ENCODE measurements around the gene IL1RL2.

IL1RL2 gene

DNA sequence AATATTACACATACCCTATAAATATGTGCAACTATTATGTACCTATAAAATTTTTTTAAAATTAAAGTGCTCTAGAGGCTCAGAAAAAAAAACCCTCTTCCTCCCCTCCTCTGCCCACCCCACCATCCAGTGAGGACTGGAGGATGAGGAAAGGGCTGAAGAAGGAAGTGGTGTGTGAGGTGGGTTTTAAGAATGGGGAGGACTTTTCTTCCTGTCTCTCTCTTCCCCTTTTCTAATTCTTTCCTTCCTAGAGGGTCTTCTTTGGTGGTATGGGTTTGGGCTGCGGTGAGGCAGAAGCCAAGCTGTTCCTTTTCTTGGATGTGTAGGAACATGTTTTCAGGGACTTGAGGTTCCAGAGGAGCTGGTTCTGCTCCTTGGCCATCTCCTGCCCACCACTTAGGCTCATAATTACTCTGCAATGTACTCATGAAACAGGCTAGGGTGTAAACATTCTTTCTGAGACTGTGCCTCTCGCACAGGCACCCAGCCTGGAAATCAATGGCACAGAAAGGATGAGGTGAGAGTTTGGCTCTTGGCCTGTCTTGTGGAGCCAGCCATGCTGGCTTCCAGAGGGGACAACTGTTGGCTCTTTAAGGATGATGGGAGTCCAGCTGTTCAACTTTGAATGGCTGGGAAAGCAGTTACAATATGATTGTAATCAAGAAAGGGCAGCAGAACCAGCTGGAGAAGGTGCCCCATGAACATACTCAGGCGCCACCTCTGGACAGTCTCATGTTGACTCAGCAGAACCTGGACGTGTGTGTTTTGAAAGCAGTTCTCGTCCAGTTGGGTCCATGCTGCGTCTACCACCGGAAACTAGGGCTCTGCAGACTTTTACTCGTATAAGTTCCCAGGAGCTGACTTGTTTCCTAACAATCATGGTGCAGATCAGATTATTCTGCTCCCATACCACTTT is 38.3 kb downstream of the IL1RL2 start:
- Histone ChIP-seq H3K9ac (ENCODE audit: low read depth in 1 of 2, low read length in 2 of 2) (no peak overlapping the region), H3K4me1 (ENCODE audit: control insufficient read depth in 2 of 2, insufficient read depth in 2 of 2, low read length in 2 of 2) (peaks cover 11 to 20% of the 10 kb centered on the region in 2 donors), H3K9me3 (ENCODE audit: control insufficient read depth in 2 of 2, low read length in 2 of 2) (no peaks in the 10 kb centered on the region), H3K27me3 (ENCODE audit: control insufficient read depth in 2 of 2, insufficient read depth in 2 of 2, low read length in 2 of 2) (no peaks in the 10 kb centered on the region), H3K36me3 (ENCODE audit: control insufficient read depth in 2 of 2, insufficient read depth in 2 of 2, low read length in 2 of 2) (no peaks in the 10 kb centered on the region), H3K27ac (ENCODE audit: low read depth in 2 of 2, low read length in 2 of 2) (no peak overlapping the region), H3K4me3 (ENCODE audit: low read length in 2 of 2) (no peak overlapping the region)

DNA sequence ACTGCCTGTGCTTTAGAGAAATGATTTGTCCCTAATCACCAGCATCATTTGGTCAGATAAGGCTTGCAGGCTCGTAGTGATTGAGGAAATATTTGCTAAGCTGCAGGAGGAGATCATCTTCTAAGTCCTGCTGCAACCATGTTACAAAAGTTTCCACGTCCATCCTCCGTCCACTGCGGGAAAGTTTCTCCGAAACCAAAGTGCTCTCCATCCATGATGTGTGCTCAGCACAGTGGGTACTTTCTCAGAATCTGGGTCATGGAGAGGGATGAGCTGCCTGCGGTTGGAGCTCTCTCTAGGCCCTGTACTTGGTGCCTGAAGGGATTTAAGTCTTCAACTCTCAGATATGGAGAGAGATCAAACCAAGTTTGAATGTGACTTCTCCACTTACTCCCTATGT is 39.3 kb downstream of the IL1RL2 start:
- no peaks in the 10 kb centered on the region for H3K9me3 ChIP-seq (ENCODE audit: control insufficient read depth in 2 of 2, low read length in 2 of 2)
- H3K4me3 ChIP-seq (ENCODE audit: low read length in 2 of 2): no peak overlapping the region
- H3K4me1 ChIP-seq (ENCODE audit: control insufficient read depth in 2 of 2, insufficient read depth in 2 of 2, low read length in 2 of 2): peaks cover 11 to 20% of the 10 kb centered on the region in 2 donors
- no peaks in the 10 kb centered on the region for H3K27me3 ChIP-seq (ENCODE audit: control insufficient read depth in 2 of 2, insufficient read depth in 2 of 2, low read length in 2 of 2)
- H3K36me3 ChIP-seq (ENCODE audit: control insufficient read depth in 2 of 2, insufficient read depth in 2 of 2, low read length in 2 of 2): no peaks in the 10 kb centered on the region
- H3K9ac ChIP-seq (ENCODE audit: low read depth in 1 of 2, low read length in 2 of 2): peak overlapping the region in 1 of 2 donors; percentile 1
- H3K27ac ChIP-seq (ENCODE audit: low read depth in 2 of 2, low read length in 2 of 2): peak overlapping the region; percentile 92 to 96

GRCh38 chr2:102226612-102227391 is 40.0 kb downstream of the IL1RL2 start:
- no peaks in the 10 kb centered on the region for H3K36me3 ChIP-seq (ENCODE audit: control insufficient read depth in 2 of 2, insufficient read depth in 2 of 2, low read length in 2 of 2)
- peak overlapping the region; percentile 73 to 80 for H3K9ac ChIP-seq (ENCODE audit: low read depth in 1 of 2, low read length in 2 of 2)
- H3K27me3 ChIP-seq (ENCODE audit: control insufficient read depth in 2 of 2, insufficient read depth in 2 of 2, low read length in 2 of 2): no peaks in the 10 kb centered on the region
- H3K4me3 ChIP-seq (ENCODE audit: low read length in 2 of 2): no peak overlapping the region
- peak overlapping the region; percentile 92 to 96 for H3K27ac ChIP-seq (ENCODE audit: low read depth in 2 of 2, low read length in 2 of 2)
- no peaks in the 10 kb centered on the region for H3K9me3 ChIP-seq (ENCODE audit: control insufficient read depth in 2 of 2, low read length in 2 of 2)
- peaks cover 11 to 20% of the 10 kb centered on the region in 2 donors for H3K4me1 ChIP-seq (ENCODE audit: control insufficient read depth in 2 of 2, insufficient read depth in 2 of 2, low read length in 2 of 2)

- peaks cover 11 to 20% of the 10 kb centered on the region in 2 donors for H3K4me1 ChIP-seq (ENCODE audit: control insufficient read depth in 2 of 2, insufficient read depth in 2 of 2, low read length in 2 of 2)
- H3K4me3 ChIP-seq (ENCODE audit: low read length in 2 of 2): no peak overlapping the region
Measured at GRCh38 chr2:102229141-102229769, 42.4 kb downstream of the IL1RL2 start.

GRCh38 chr2:102230410-102230909 is 43.6 kb downstream of the IL1RL2 start:
- Histone ChIP-seq H3K4me3 (ENCODE audit: low read length in 2 of 2) (no peak overlapping the region), H3K27ac (ENCODE audit: low read depth in 2 of 2, low read length in 2 of 2) (no peak overlapping the region), H3K36me3 (ENCODE audit: control insufficient read depth in 2 of 2, insufficient read depth in 2 of 2, low read length in 2 of 2) (no peaks in the 10 kb centered on the region), H3K9me3 (ENCODE audit: control insufficient read depth in 2 of 2, low read length in 2 of 2) (no peaks in the 10 kb centered on the region), H3K27me3 (ENCODE audit: control insufficient read depth in 2 of 2, insufficient read depth in 2 of 2, low read length in 2 of 2) (no peaks in the 10 kb centered on the region), H3K4me1 (ENCODE audit: control insufficient read depth in 2 of 2, insufficient read depth in 2 of 2, low read length in 2 of 2) (peaks cover 11 to 20% of the 10 kb centered on the region in 2 donors), H3K9ac (ENCODE audit: low read depth in 1 of 2, low read length in 2 of 2) (no peak overlapping the region)

More at GRCh38 chr2:102229141-102229769, 42.4 kb downstream of the IL1RL2 start:
- H3K27me3 ChIP-seq (ENCODE audit: control insufficient read depth in 2 of 2, insufficient read depth in 2 of 2, low read length in 2 of 2): no peaks in the 10 kb centered on the region
- peak overlapping the region; percentile 34 to 92 for H3K27ac ChIP-seq (ENCODE audit: low read depth in 2 of 2, low read length in 2 of 2)
- H3K9me3 ChIP-seq (ENCODE audit: control insufficient read depth in 2 of 2, low read length in 2 of 2): no peaks in the 10 kb centered on the region
- no peak overlapping the region for H3K9ac ChIP-seq (ENCODE audit: low read depth in 1 of 2, low read length in 2 of 2)
- no peaks in the 10 kb centered on the region for H3K36me3 ChIP-seq (ENCODE audit: control insufficient read depth in 2 of 2, insufficient read depth in 2 of 2, low read length in 2 of 2)

DNA sequence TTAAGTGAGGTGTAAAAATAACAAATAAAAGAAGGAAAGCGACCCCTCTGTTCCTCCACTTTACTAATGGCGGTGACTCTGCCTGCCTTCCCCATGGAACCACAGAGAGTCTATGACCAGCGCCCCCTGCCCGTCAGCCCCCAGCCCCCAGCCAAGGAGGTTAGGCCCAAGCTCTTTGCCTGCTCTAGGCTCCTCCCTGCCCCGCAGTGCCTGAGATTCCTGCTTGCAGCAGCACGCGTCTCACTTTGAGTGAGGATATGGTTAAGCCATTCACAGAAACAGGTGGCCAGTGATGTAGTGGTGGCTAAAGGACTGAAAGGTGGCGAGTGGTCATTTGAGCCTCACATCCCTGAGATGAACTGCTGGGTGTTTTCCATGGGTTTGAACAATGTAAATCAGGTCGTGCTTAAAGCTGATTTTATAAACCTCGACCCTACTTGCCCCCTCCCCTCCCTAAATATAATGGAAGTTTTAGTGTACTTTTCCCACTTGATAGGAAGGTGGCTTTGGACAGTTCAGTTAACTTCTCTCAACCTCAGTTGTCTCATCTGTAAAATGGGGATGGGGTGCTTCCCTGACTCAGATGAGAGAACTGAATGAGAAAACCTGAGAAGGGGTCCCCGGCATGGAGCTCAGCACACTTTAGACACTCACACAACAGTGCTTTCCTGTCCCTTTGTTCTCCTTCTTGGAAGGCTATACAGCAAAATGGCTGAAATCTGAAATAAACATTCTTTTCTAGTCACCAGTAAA is 46.5 kb downstream of the IL1RL2 start:
- Histone ChIP-seq H3K9me3 (ENCODE audit: control insufficient read depth in 2 of 2, low read length in 2 of 2) (no peaks in the 10 kb centered on the region), H3K4me3 (ENCODE audit: low read length in 2 of 2) (no peak overlapping the region), H3K4me1 (ENCODE audit: control insufficient read depth in 2 of 2, insufficient read depth in 2 of 2, low read length in 2 of 2) (peaks cover 0 to 3% of the 10 kb centered on the region in 2 donors), H3K27ac (ENCODE audit: low read depth in 2 of 2, low read length in 2 of 2) (no peak overlapping the region), H3K36me3 (ENCODE audit: control insufficient read depth in 2 of 2, insufficient read depth in 2 of 2, low read length in 2 of 2) (no peaks in the 10 kb centered on the region), H3K9ac (ENCODE audit: low read depth in 1 of 2, low read length in 2 of 2) (no peak overlapping the region), H3K27me3 (ENCODE audit: control insufficient read depth in 2 of 2, insufficient read depth in 2 of 2, low read length in 2 of 2) (no peaks in the 10 kb centered on the region)

- H3K9me3 ChIP-seq (ENCODE audit: control insufficient read depth in 2 of 2, low read length in 2 of 2): no peaks in the 10 kb centered on the region
- no peaks in the 10 kb centered on the region for H3K36me3 ChIP-seq (ENCODE audit: control insufficient read depth in 2 of 2, insufficient read depth in 2 of 2, low read length in 2 of 2)
- no peak overlapping the region for H3K9ac ChIP-seq (ENCODE audit: low read depth in 1 of 2, low read length in 2 of 2)
- H3K27ac ChIP-seq (ENCODE audit: low read depth in 2 of 2, low read length in 2 of 2): no peak overlapping the region
- H3K27me3 ChIP-seq (ENCODE audit: control insufficient read depth in 2 of 2, insufficient read depth in 2 of 2, low read length in 2 of 2): no peaks in the 10 kb centered on the region
- H3K4me1 ChIP-seq (ENCODE audit: control insufficient read depth in 2 of 2, insufficient read depth in 2 of 2, low read length in 2 of 2): no peaks in the 10 kb centered on the region
- no peak overlapping the region for H3K4me3 ChIP-seq (ENCODE audit: low read length in 2 of 2)
Measured at GRCh38 chr2:102235042-102235473, 48.2 kb downstream of the IL1RL2 start.

DNA sequence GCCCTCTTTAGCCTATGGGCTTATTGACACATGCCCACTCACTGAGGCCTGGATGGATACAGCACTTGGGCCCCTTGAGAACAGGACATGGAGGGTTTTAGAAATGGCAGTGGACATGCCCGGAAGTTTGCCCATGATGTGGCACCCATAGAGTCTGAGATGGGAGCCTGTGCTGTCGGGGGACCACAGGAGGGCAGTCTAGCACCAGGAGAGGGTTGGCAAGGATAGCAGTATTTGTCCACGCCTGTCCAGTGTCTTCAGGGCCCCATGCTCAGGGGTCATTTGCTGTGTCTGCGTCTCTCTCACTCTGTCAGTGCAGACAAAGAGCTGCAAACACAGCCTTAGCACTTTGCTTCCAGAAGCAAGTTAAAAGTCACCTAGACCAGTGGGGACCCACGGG is 48.7 kb downstream of the IL1RL2 start:
- no peak overlapping the region for H3K4me3 ChIP-seq (ENCODE audit: low read length in 2 of 2)
- peaks cover 0 to 2% of the 10 kb centered on the region in 2 donors for H3K4me1 ChIP-seq (ENCODE audit: control insufficient read depth in 2 of 2, insufficient read depth in 2 of 2, low read length in 2 of 2)
- H3K27ac ChIP-seq (ENCODE audit: low read depth in 2 of 2, low read length in 2 of 2): no peak overlapping the region
- no peaks in the 10 kb centered on the region for H3K27me3 ChIP-seq (ENCODE audit: control insufficient read depth in 2 of 2, insufficient read depth in 2 of 2, low read length in 2 of 2)
- no peaks in the 10 kb centered on the region for H3K9me3 ChIP-seq (ENCODE audit: control insufficient read depth in 2 of 2, low read length in 2 of 2)
- no peaks in the 10 kb centered on the region for H3K36me3 ChIP-seq (ENCODE audit: control insufficient read depth in 2 of 2, insufficient read depth in 2 of 2, low read length in 2 of 2)
- H3K9ac ChIP-seq (ENCODE audit: low read depth in 1 of 2, low read length in 2 of 2): no peak overlapping the region

DNA sequence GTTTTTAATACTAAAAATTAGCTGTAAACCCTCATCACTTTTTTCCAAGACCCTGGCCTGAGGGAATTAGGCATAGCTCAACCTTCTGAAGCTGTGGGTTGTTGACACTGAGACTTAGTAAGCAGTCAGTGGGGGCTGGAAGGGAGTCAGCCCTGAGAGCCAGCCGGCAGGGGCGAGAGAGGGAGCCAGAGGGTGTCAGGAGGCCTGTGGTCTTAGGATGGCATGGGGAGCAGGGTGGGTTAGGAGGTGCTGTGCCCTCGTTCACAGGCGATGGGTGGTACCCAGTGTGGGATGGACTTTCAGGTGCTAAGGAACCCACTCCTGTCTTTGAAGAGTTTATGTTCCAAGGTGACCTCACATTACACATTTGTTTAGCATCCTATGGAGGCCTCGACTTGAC is 49.3 kb downstream of the IL1RL2 start:
- Histone ChIP-seq H3K4me3 (ENCODE audit: low read length in 2 of 2) (no peak overlapping the region), H3K27me3 (ENCODE audit: control insufficient read depth in 2 of 2, insufficient read depth in 2 of 2, low read length in 2 of 2) (no peaks in the 10 kb centered on the region), H3K9me3 (ENCODE audit: control insufficient read depth in 2 of 2, low read length in 2 of 2) (no peaks in the 10 kb centered on the region), H3K9ac (ENCODE audit: low read depth in 1 of 2, low read length in 2 of 2) (no peak overlapping the region), H3K4me1 (ENCODE audit: control insufficient read depth in 2 of 2, insufficient read depth in 2 of 2, low read length in 2 of 2) (peaks cover 4 to 8% of the 10 kb centered on the region in 2 donors), H3K36me3 (ENCODE audit: control insufficient read depth in 2 of 2, insufficient read depth in 2 of 2, low read length in 2 of 2) (no peaks in the 10 kb centered on the region), H3K27ac (ENCODE audit: low read depth in 2 of 2, low read length in 2 of 2) (no peak overlapping the region)
